ENCODE measurements around the gene PTPN13. TPM values are rescaled to one million over a fixed set of nuclear protein-coding genes. Genes with fewer than 3 reads are reported as not detected.

The PTPN13 gene
- total and polyA plus RNA-seq, 8 donors = 2.3 to 38.6 (median 5.4) TPM

- H3K36me3 ChIP-seq = peaks cover 0 to 46% (median 29%) of the 10 kb centered on the region in 4 donors
- no peaks in the 10 kb centered on the region for H3K27me3 ChIP-seq
- DNase-seq = no peak
- intact Hi-C loops (cut with DNase I; ENCODE audit: low total_unique reads) = no loop called here
- no peaks in the 10 kb centered on the region for H3K4me1 ChIP-seq
- H3K9me3 ChIP-seq = no peaks in the 10 kb centered on the region
- H3K27ac ChIP-seq = no peak overlapping the region
- 71 to 84% (median 81%) methylated on average over 4 of the region's 4 CpGs for WGBS, 5 donors
- no peak overlapping the region for H3K4me3 ChIP-seq
- TF ChIP-seq POLR2AphosphoS5 (IDR thresholded peaks at IDR 0.05) = no peak
- no peak for TF ChIP-seq POLR2A (IDR thresholded peaks at IDR 0.05)
- TF ChIP-seq CTCF (IDR thresholded peaks at IDR 0.05) = no peak
- no peak for TF ChIP-seq EP300 (IDR thresholded peaks at IDR 0.05)
Observed at GRCh38 chr4:86775061-86775460, 180.9 kb downstream of the PTPN13 start.

- TF ChIP-seq POLR2A (IDR thresholded peaks at IDR 0.05) = no peak
- no peak for TF ChIP-seq EP300 (IDR thresholded peaks at IDR 0.05)
- no peak for TF ChIP-seq CTCF (IDR thresholded peaks at IDR 0.05)
Observed at GRCh38 chr4:86778175-86778574, 184.1 kb downstream of the PTPN13 start.

GRCh38 chr4:86788826-86789225 lies 194.7 kb downstream of the PTPN13 start:
- no peak for DNase-seq
- Histone ChIP-seq H3K4me1 (no peaks in the 10 kb centered on the region), H3K27ac (no peak overlapping the region), H3K36me3 (peaks cover 0 to 38% (median 28%) of the 10 kb centered on the region in 4 donors), H3K9me3 (no peaks in the 10 kb centered on the region), H3K27me3 (no peaks in the 10 kb centered on the region), H3K4me3 (no peak overlapping the region)
- WGBS, 5 donors = 61 to 94% (median 88%) methylated on average over 2 of the region's 2 CpGs
- no peak for TF ChIP-seq POLR2AphosphoS5 (IDR thresholded peaks at IDR 0.05)
- no peak for TF ChIP-seq POLR2A (IDR thresholded peaks at IDR 0.05)
- no peak for TF ChIP-seq CTCF (IDR thresholded peaks at IDR 0.05)
- no peak for TF ChIP-seq EP300 (IDR thresholded peaks at IDR 0.05)
- intact Hi-C loops (cut with DNase I; ENCODE audit: low total_unique reads) = no loop called here

More at GRCh38 chr4:86778175-86778574, 184.1 kb downstream of the PTPN13 start:
- Histone ChIP-seq H3K36me3 (peaks cover 0 to 32% (median 18%) of the 10 kb centered on the region in 4 donors), H3K27me3 (no peaks in the 10 kb centered on the region), H3K27ac (no peak overlapping the region), H3K4me3 (no peak overlapping the region), H3K4me1 (no peaks in the 10 kb centered on the region), H3K9me3 (no peaks in the 10 kb centered on the region)
- intact Hi-C loops (cut with DNase I; ENCODE audit: low total_unique reads) = no loop called here
- WGBS, 5 donors = 92 to 97% (median 93%) methylated on average over 4 of the region's 4 CpGs
- DNase-seq = no peak

GRCh38 chr4:86791126-86791525 lies 197.0 kb downstream of the PTPN13 start:
- Histone ChIP-seq H3K9me3 (no peaks in the 10 kb centered on the region), H3K27me3 (no peaks in the 10 kb centered on the region), H3K4me1 (no peaks in the 10 kb centered on the region), H3K27ac (no peak overlapping the region), H3K36me3 (peaks cover 0 to 28% (median 20%) of the 10 kb centered on the region in 4 donors), H3K4me3 (no peak overlapping the region)
- no peak for DNase-seq
- TF ChIP-seq CTCF (IDR thresholded peaks at IDR 0.05) = no peak
- no peak for TF ChIP-seq EP300 (IDR thresholded peaks at IDR 0.05)
- TF ChIP-seq POLR2A (IDR thresholded peaks at IDR 0.05) = no peak
- TF ChIP-seq POLR2AphosphoS5 (IDR thresholded peaks at IDR 0.05) = no peak
- WGBS, 5 donors = 90 to 100% (median 96%) methylated on average over 6 to 8 of the region's 8 CpGs
- intact Hi-C loops (cut with DNase I; ENCODE audit: low total_unique reads) = no loop called here
